Astrocyte (in vitro differentiated cells and primary cell): ENCODE results near the gene SH3BP2. TPM values are rescaled to one million over a fixed set of nuclear protein-coding genes. Genes with fewer than 3 reads are reported as not detected.

Source experiments
- DNase-seq: peaks from one replicate; pipeline ENCODE4 v3.0.0-alpha.2; 2010; ENCODE audit warnings: low read depth
- FAIRE-seq: peaks from 2 replicates; lab custom pipeline; 2011; peaks lifted over from hg19 to GRCh38; lab: Jason Lieb, UNC
- H2AFZ ChIP-seq: 2 replicates; pipeline ENCODE4 v1.6.0; 2012; ENCODE audit warnings: low read depth, low read length, inconsistent platforms
- H3K27ac ChIP-seq: 2 replicates; pipeline ENCODE4 v1.5.1; 2011; ENCODE audit warnings: low read depth, low read length, inconsistent platforms
- H3K27me3 ChIP-seq: 2 replicates; pipeline ENCODE4 v1.6.0; 2011; ENCODE audit warnings: low read length, inconsistent platforms; ENCODE audit not compliant: insufficient read depth
- H3K36me3 ChIP-seq: 2 replicates; pipeline ENCODE4 v1.5.1; 2011; ENCODE audit warnings: low read length, inconsistent platforms; ENCODE audit not compliant: insufficient read depth
- H3K4me1 ChIP-seq: 2 replicates; pipeline ENCODE4 v1.5.1; 2011; ENCODE audit warnings: low read length, inconsistent platforms; ENCODE audit not compliant: insufficient read depth
- H3K4me2 ChIP-seq: 2 replicates; pipeline ENCODE4 v1.6.0; 2012; ENCODE audit warnings: low read length, inconsistent platforms
- H3K4me3 ChIP-seq: 2 replicates; pipeline ENCODE4 v1.5.1; 2011; ENCODE audit warnings: low read depth, mild to moderate bottlenecking, low read length, inconsistent platforms; ENCODE audit not compliant: insufficient read depth
- H3K79me2 ChIP-seq: 2 replicates; pipeline ENCODE4 v1.6.0; 2012; ENCODE audit warnings: mild to moderate bottlenecking, low read length, inconsistent platforms; ENCODE audit not compliant: insufficient read depth
- H3K9ac ChIP-seq: 2 replicates; pipeline ENCODE4 v1.6.0; 2012; ENCODE audit warnings: mild to moderate bottlenecking, low read length, inconsistent platforms
- H3K9me3 ChIP-seq: 2 replicates; pipeline ENCODE4 v1.5.1; 2012; ENCODE audit warnings: low read depth, mild to moderate bottlenecking, low read length, inconsistent platforms; ENCODE audit not compliant: insufficient read depth
- H4K20me1 ChIP-seq: 2 replicates; pipeline ENCODE4 v1.6.0; 2012; ENCODE audit warnings: low read length, inconsistent platforms; ENCODE audit not compliant: insufficient read depth
- H3K27ac Mint-ChIP-seq: one replicate; pipeline ENCODE4 v1.8.0; 2021; ENCODE audit warnings: mild to moderate bottlenecking, mixed read lengths; ENCODE audit not compliant: unreplicated experiment
- H3K27me3 Mint-ChIP-seq: one replicate; pipeline ENCODE4 v1.8.0; 2021; ENCODE audit warnings: low read depth, mixed read lengths; ENCODE audit not compliant: unreplicated experiment
- H3K36me3 Mint-ChIP-seq: one replicate; pipeline ENCODE4 v1.8.0; 2021; ENCODE audit warnings: low read depth, mixed read lengths; ENCODE audit not compliant: unreplicated experiment
- H3K4me1 Mint-ChIP-seq: one replicate; pipeline ENCODE4 v1.8.0; 2021; ENCODE audit warnings: low read depth, mixed read lengths; ENCODE audit not compliant: unreplicated experiment
- H3K4me3 Mint-ChIP-seq: one replicate; pipeline ENCODE4 v1.8.0; 2021; ENCODE audit warnings: mild to moderate bottlenecking, moderate library complexity, mixed read lengths; ENCODE audit not compliant: unreplicated experiment
- H3K9me3 Mint-ChIP-seq: one replicate; pipeline ENCODE4 v1.8.0; 2021; ENCODE audit warnings: mild to moderate bottlenecking, mixed read lengths; ENCODE audit not compliant: unreplicated experiment
- CTCF ChIP-seq: IDR thresholded peaks from 2 replicates; pipeline ENCODE4 v1.5.1; 2011; ENCODE audit warnings: low read depth, mild to moderate bottlenecking, inconsistent platforms, low read length, moderate library complexity; ENCODE audit not compliant: insufficient read depth
- EZH2 ChIP-seq: IDR thresholded peaks from 2 replicates; pipeline ENCODE4 v1.6.1; 2012; ENCODE audit warnings: mild to moderate bottlenecking, low read length, inconsistent platforms; ENCODE audit not compliant: insufficient read depth
- total RNA-seq: library from RNA; stranded (reverse); gene quantifications from 2 replicates; pipeline ENCODE4 v1.2.1, GENCODE V29; 2021

The SH3BP2 gene
- total RNA-seq, 1 donor from 2014 or later = 33.7 TPM

DNA sequence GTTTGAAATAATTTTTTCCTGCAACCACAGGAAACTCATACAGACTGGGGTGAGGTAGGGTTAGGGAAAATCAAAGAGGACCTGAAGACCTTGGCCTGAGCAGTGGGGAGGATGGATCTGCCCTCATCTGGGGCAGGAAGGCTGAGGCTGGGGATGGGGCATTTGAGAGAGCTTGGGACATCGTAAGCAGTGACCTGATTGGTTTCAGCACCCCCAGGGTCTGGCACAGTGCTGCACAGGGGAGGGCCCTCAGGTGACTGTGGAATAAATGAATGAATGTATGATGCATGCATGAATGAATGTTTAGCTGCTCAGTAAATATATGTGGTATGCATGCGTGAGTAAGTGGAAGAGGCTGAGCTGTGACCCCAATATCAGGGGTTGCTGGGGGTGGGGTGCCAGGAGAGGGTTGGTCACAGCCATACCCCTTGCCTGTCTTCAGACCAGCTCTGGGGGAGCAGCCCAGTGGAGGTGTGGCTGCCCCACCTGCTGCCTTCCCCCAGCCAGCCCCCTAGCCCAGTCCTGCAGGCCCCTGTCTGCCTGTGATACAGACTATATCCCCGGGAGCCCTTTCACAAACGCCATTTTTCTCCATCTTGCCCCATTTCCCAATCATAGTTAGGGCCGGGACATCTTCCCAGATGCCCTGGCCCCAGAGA is 25.7 kb upstream of the SH3BP2 start:
- Mint-ChIP-seq H3K4me1 (peaks cover 17% of the 10 kb centered on the region), H3K4me3 (no peak overlapping the region), H3K27me3 (peaks cover 3% of the 10 kb centered on the region), H3K27ac (no peak overlapping the region), H3K36me3 (no peaks in the 10 kb centered on the region), H3K9me3 (peaks cover 4% of the 10 kb centered on the region)
- DNase-seq (no peak), FAIRE-seq (no peak)
- Histone ChIP-seq H4K20me1 (no peaks in the 10 kb centered on the region), H3K9me3 (no peaks in the 10 kb centered on the region), H3K36me3 (no peaks in the 10 kb centered on the region), H3K4me1 (peaks cover 11% of the 10 kb centered on the region), H3K4me2 (no peak overlapping the region), H2AFZ (no peak overlapping the region), H3K27me3 (no peaks in the 10 kb centered on the region), H3K9ac (no peak overlapping the region), H3K79me2 (no peaks in the 10 kb centered on the region), H3K4me3 (no peak overlapping the region), H3K27ac (no peak overlapping the region)
- TF ChIP-seq CTCF (no peak), EZH2 (no peak)

GRCh38 chr4:2767705-2768074 is 25.2 kb upstream of the SH3BP2 start:
- Mint-ChIP-seq H3K27me3 (no peaks in the 10 kb centered on the region), H3K36me3 (no peaks in the 10 kb centered on the region), H3K9me3 (peaks cover 4% of the 10 kb centered on the region), H3K4me1 (peaks cover 17% of the 10 kb centered on the region), H3K27ac (no peak overlapping the region), H3K4me3 (no peak overlapping the region)
- DNase-seq (no peak), FAIRE-seq (no peak)
- peaks cover 11% of the 10 kb centered on the region for H3K4me1 ChIP-seq
- no peak overlapping the region for H3K9ac ChIP-seq
- H3K27ac ChIP-seq = no peak overlapping the region
- no peaks in the 10 kb centered on the region for H3K9me3 ChIP-seq
- no peak overlapping the region for H3K4me2 ChIP-seq
- H3K36me3 ChIP-seq = no peaks in the 10 kb centered on the region
- no peaks in the 10 kb centered on the region for H4K20me1 ChIP-seq
- H3K4me3 ChIP-seq = no peak overlapping the region
- H3K27me3 ChIP-seq = no peaks in the 10 kb centered on the region
- H3K79me2 ChIP-seq = no peaks in the 10 kb centered on the region
- no peak for TF ChIP-seq CTCF
- TF ChIP-seq EZH2 = no peak
- no peak overlapping the region for H2AFZ ChIP-seq

GRCh38 chr4:2768124-2768523 is 24.8 kb upstream of the SH3BP2 start:
- Mint-ChIP-seq H3K36me3 (no peaks in the 10 kb centered on the region), H3K9me3 (peaks cover 4% of the 10 kb centered on the region), H3K4me3 (no peak overlapping the region), H3K27me3 (no peaks in the 10 kb centered on the region), H3K27ac (no peak overlapping the region), H3K4me1 (peaks cover 17% of the 10 kb centered on the region)
- DNase-seq (no peak), FAIRE-seq (no peak)
- Histone ChIP-seq H3K4me3 (no peak overlapping the region), H3K4me1 (peaks cover 11% of the 10 kb centered on the region), H2AFZ (no peak overlapping the region), H3K9me3 (no peaks in the 10 kb centered on the region), H4K20me1 (no peaks in the 10 kb centered on the region), H3K9ac (no peak overlapping the region), H3K27ac (no peak overlapping the region), H3K27me3 (no peaks in the 10 kb centered on the region), H3K4me2 (no peak overlapping the region), H3K36me3 (no peaks in the 10 kb centered on the region), H3K79me2 (no peaks in the 10 kb centered on the region)
- TF ChIP-seq EZH2 (no peak), CTCF (no peak)
